ENCODE data around the gene PLEKHG5.

DNA sequence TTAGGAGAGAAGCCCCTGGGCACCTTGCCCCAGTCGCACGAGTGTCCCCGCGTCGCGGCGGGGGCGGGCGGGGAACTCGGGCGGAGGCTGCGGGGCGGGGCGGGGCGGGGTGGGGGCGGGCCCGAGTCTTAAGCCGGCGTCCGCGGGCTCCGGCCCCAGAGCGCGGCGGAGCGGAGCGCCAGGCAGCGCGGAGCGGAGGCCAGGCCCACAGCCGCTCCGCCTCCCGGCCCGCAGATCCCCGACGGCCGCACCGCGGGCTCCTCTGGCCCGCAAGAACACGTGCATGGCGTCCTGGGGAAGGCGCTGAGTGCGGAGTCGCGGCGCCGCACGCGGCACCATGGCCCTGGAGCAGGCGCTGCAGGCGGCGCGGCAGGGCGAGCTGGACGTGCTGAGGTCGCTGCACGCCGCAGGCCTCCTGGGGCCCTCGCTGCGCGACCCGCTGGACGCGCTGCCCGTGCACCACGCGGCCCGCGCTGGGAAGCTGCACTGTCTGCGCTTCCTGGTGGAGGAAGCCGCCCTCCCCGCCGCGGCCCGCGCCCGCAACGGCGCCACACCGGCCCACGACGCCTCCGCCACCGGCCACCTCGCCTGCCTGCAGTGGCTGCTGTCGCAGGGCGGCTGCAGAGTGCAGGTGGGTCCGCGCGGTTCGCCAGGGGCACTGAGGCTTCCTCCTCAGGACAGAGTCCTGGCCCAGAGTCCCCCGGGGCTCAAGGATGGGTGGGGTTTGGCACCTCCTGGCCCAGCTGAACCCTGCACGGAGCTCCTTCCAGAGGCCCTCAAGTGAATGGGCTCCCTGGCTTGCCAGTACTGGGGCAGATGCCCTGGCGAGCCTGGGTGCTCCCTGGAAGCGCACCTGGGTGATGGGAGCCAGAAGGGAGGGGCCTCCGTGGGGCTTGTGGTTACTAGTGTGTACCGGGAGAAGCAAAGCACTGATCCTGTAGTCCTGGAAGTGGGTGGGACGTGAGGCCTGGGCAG, 66.6 kb downstream of the PLEKHG5 start, which contains the start of gene ESPN:
- TF ChIP-seq RAD21 (IDR thresholded peaks at IDR 0.05) = no peak
- TF ChIP-seq, protein P1, sequence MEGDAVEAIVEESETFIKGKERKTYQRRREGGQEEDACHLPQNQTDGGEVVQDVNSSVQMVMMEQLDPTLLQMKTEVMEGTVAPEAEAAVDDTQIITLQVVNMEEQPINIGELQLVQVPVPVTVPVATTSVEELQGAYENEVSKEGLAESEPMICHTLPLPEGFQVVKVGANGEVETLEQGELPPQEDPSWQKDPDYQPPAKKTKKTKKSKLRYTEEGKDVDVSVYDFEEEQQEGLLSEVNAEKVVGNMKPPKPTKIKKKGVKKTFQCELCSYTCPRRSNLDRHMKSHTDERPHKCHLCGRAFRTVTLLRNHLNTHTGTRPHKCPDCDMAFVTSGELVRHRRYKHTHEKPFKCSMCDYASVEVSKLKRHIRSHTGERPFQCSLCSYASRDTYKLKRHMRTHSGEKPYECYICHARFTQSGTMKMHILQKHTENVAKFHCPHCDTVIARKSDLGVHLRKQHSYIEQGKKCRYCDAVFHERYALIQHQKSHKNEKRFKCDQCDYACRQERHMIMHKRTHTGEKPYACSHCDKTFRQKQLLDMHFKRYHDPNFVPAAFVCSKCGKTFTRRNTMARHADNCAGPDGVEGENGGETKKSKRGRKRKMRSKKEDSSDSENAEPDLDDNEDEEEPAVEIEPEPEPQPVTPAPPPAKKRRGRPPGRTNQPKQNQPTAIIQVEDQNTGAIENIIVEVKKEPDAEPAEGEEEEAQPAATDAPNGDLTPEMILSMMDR (IDR thresholded peaks at IDR 0.05; ENCODE audit: low read depth, low read length, missing input control) = no peak
- no peak for TF ChIP-seq HNF4A (conservative IDR thresholded peaks at IDR 0.05)
- TF ChIP-seq, protein P2, sequence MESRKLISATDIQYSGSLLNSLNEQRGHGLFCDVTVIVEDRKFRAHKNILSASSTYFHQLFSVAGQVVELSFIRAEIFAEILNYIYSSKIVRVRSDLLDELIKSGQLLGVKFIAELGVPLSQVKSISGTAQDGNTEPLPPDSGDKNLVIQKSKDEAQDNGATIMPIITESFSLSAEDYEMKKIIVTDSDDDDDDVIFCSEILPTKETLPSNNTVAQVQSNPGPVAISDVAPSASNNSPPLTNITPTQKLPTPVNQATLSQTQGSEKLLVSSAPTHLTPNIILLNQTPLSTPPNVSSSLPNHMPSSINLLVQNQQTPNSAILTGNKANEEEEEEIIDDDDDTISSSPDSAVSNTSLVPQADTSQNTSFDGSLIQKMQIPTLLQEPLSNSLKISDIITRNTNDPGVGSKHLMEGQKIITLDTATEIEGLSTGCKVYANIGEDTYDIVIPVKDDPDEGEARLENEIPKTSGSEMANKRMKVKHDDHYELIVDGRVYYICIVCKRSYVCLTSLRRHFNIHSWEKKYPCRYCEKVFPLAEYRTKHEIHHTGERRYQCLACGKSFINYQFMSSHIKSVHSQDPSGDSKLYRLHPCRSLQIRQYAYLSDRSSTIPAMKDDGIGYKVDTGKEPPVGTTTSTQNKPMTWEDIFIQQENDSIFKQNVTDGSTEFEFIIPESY (IDR thresholded peaks at IDR 0.05) = no peak
- TF ChIP-seq GABPA (IDR thresholded peaks at IDR 0.05 in 1 of 2, conservative IDR thresholded peaks at IDR 0.05 in 1 of 2) = no peak
- no peak for TF ChIP-seq YY1 (IDR thresholded peaks at IDR 0.05)
- TF ChIP-seq EGR1 (IDR thresholded peaks at IDR 0.05; ENCODE audit: low read depth in 2 of 2) = no peak
- TF ChIP-seq, protein P3, sequence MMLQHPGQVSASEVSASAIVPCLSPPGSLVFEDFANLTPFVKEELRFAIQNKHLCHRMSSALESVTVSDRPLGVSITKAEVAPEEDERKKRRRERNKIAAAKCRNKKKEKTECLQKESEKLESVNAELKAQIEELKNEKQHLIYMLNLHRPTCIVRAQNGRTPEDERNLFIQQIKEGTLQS (IDR thresholded peaks at IDR 0.05) = no peak
- TF ChIP-seq, protein P4, sequence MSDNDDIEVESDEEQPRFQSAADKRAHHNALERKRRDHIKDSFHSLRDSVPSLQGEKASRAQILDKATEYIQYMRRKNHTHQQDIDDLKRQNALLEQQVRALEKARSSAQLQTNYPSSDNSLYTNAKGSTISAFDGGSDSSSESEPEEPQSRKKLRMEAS (IDR thresholded peaks at IDR 0.05) = no peak
- TF ChIP-seq JUND (IDR thresholded peaks at IDR 0.05) = no peak
